Ascending aorta (tissue), 2 donors: Measurements from ENCODE around the gene PIBF1. TPM values are rescaled to one million over a fixed set of nuclear protein-coding genes. Genes with fewer than 3 reads are reported as not detected.
A peak's percentile ranks its signal among the peaks of the same experiment; 100 is the strongest.

Experiments used
- DNase-seq, 2 donors: peaks; one replicate each; pipeline ENCODE4 v3.0.0-alpha.2; 2019; ENCODE audit warnings: low spot score in 2 of 2
- H3K27ac ChIP-seq, 2 donors: fragments of 200-600 bp; sonication (generic); one replicate each; pipeline ENCODE4 v1.5.1; 2016 to 2017; ENCODE audit warnings: mild to moderate bottlenecking in 1 of 2
- H3K27me3 ChIP-seq: fragments of 200-600 bp; sonication (generic); one replicate; pipeline ENCODE4 v1.5.1; 2017
- H3K36me3 ChIP-seq, 2 donors: fragments of 200-600 bp; sonication (generic); one replicate each; pipeline ENCODE4 v1.5.1; 2016
- H3K4me1 ChIP-seq, 2 donors: fragments of 200-600 bp; sonication (generic); one replicate each; pipeline ENCODE4 v1.5.1; 2016 to 2017; ENCODE audit warnings: mild to moderate bottlenecking in 1 of 2
- H3K4me3 ChIP-seq, 2 donors: fragments of 200-600 bp; sonication (generic); one replicate each; pipeline ENCODE4 v1.5.1; 2016 to 2017; ENCODE audit warnings: mild to moderate bottlenecking in 1 of 2
- H3K9me3 ChIP-seq, 2 donors: fragments of 200-600 bp; sonication (generic); one replicate each; pipeline ENCODE4 v1.5.1; 2016
- intact Hi-C: fragments of 100-400 bp; cut with DNase I; formaldehyde crosslinking; loops from one replicate; pipeline ENCODE4 v1.15.1; 2023
- total RNA-seq: library from RNA; depleted of rRNA; stranded (reverse); fragments of >200 nt; gene quantifications from one replicate; pipeline ENCODE4 v1.1.0, GENCODE V29; 2016
- TF ChIP-seq, protein P1 (sequence below), 3 experiments: fragments of 200-600 bp in 2 of 3; fragments of 450-650 bp in 1 of 3; sonication (generic) in 2 of 3; IDR thresholded peaks; one replicate each; pipeline ENCODE4 v1.5.1; 2016 to 2019; ENCODE audit warnings: antibody characterized with exemption in 3 of 3, mild to moderate bottlenecking in 1 of 3, moderate library complexity in 1 of 3

PIBF1 gene
- total RNA-seq, 1 donor from 2014 or later: 17.0 TPM

DNA sequence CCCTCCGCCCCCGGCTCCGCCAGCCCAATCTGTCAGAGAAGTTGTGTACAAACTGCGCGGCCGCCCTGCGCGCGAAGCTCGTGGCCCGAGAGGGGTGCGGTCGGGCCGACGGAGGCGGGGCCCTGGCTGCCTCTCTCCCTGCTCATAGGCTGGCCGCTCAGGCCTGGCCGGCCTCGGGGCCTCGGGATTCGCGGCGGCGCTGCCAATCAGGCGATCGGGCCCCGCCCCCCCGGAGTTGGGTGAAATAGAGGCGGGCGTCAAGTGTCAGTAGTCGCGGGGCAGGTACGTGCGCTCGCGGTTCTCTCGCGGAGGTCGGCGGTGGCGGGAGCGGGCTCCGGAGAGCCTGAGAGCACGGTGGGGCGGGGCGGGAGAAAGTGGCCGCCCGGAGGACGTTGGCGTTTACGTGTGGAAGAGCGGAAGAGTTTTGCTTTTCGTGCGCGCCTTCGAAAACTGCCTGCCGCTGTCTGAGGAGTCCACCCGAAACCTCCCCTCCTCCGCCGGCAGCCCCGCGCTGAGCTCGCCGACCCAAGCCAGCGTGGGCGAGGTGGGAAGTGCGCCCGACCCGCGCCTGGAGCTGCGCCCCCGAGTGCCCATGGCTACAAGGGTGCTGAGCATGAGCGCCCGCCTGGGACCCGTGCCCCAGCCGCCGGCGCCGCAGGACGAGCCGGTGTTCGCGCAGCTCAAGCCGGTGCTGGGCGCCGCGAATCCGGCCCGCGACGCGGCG is 277.0 kb downstream of the PIBF1 start, which contains the start of gene KLF5:
Gene KLF5, plus strand, starts transcription at position 270 of the 724 bp plus-strand sequence. Its CDS starts 323 bp downstream, at position 593.
- Histone ChIP-seq H3K4me1 (no peaks in the 10 kb centered on the region), H3K4me3 (peak within 1 kb of the TSS; percentile 87 to 96), H3K27ac (peak within 1 kb of the TSS; percentile 68 to 72), H3K27me3 (no peaks in the 10 kb centered on the region), H3K36me3 (no peaks in the 10 kb centered on the region), H3K9me3 (no peaks in the 10 kb centered on the region)
- peak; percentile 93 to 99 for DNase-seq
- TF ChIP-seq, protein P1, sequence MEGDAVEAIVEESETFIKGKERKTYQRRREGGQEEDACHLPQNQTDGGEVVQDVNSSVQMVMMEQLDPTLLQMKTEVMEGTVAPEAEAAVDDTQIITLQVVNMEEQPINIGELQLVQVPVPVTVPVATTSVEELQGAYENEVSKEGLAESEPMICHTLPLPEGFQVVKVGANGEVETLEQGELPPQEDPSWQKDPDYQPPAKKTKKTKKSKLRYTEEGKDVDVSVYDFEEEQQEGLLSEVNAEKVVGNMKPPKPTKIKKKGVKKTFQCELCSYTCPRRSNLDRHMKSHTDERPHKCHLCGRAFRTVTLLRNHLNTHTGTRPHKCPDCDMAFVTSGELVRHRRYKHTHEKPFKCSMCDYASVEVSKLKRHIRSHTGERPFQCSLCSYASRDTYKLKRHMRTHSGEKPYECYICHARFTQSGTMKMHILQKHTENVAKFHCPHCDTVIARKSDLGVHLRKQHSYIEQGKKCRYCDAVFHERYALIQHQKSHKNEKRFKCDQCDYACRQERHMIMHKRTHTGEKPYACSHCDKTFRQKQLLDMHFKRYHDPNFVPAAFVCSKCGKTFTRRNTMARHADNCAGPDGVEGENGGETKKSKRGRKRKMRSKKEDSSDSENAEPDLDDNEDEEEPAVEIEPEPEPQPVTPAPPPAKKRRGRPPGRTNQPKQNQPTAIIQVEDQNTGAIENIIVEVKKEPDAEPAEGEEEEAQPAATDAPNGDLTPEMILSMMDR (IDR thresholded peaks at IDR 0.05): no peak
- intact Hi-C loops: loop anchor here (1.0 to 10.0 kb wide), 4 partner anchors 158 to 332 kb away; partner anchors contain the start of genes BORA, MZT1 and PIBF1

DNA sequence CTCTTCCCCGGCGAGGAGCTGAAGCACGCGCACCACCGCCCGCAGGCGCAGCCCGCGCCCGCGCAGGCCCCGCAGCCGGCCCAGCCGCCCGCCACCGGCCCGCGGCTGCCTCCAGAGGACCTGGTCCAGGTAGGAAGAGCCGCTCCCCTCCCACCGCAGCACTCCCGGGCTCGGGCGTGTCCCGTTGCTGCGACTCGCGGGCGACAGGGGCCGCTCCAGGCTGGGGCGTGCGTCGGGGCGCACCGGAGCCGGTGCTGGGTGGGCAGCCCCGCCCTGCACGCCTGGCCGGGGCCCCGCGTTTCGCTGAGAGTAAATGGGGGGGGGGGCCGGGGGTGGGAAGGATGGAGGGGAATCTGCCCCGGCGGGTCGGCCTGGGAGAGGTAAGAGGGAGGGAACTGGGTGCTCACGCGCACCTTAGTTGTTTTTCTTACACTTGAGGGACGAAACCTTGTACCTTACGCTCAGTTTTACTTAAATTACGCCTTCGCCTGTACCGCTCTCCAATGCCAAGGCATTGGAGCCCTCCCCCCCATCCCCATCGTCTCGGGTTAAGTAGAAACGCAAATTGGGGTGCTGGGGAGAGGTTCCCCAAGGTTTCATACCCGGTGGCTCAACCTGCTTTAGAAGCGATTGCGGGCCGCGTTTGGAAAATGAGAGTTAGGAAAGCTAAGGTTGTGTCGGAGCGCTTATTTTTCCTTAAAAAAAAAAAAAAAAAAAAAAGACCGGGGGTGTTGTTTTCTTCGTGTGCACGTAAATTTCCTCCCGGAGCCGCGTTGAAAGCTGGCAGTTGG is 277.7 kb downstream of the PIBF1 start:
- peak in 1 of 2 donors; percentile 66 for DNase-seq
- H3K36me3 ChIP-seq: no peaks in the 10 kb centered on the region
- peak overlapping the region; percentile 87 to 96 for H3K4me3 ChIP-seq
- peak overlapping the region; percentile 68 to 72 for H3K27ac ChIP-seq
- TF ChIP-seq, protein P1 (IDR thresholded peaks at IDR 0.05): peak in 2 of 3 experiments; percentile 17 to 33
- no peaks in the 10 kb centered on the region for H3K4me1 ChIP-seq
- no peaks in the 10 kb centered on the region for H3K9me3 ChIP-seq
- intact Hi-C loops: loop anchor here (2.0 to 10.0 kb wide), 4 partner anchors 158 to 653 kb away; partner anchors contain the start of genes BORA and MZT1
- H3K27me3 ChIP-seq: no peaks in the 10 kb centered on the region

DNA sequence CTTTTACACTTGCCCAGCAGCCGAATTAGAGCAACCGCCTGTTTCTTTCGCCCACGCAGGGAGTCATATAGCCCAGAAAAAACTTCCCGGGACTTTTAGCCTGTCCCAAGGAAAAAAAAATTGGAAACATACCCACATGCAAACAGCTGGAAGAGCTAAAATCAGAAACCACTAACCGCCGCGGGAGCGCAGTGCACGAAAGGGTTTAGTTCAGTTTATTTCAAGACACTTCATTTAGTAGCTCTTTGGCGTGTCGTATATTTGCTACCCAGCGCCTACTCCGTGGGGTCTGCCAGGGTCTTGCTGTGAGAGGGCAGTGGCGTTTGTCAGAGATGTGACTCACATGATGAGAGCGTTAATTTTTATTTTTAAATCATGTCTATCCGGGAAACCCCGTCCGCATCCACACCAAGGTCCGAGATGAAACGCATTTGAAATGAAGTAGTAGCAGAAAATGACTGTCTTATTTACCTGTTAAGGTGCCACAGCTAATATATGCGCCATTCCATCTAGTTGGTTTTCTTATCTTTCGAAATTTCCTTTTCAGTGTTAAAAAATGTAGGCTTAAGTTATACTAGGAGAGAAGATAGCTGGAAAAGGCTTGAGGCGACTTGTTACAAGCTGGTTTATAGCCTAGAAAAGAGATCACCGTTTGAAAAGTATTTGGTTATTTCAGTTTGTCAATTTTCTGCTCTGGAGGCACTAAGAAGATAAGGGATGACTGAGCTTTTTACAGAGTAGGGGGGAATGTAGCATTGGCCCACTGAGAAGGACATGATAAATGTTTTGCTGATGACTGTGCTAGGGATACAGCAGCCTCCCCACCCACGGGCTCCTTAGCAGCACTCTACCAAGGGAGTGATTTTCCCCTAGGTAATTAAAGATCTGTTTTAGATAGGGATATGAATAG is 278.6 kb downstream of the PIBF1 start:
- TF ChIP-seq, protein P1 (IDR thresholded peaks at IDR 0.05): no peak
- intact Hi-C loops: loop anchor here (5.0 kb wide), 1 partner anchor 652 kb away; no protein-coding TSS in a partner anchor
- Histone ChIP-seq H3K4me1 (no peaks in the 10 kb centered on the region), H3K36me3 (no peaks in the 10 kb centered on the region), H3K4me3 (peak overlapping the region; percentile 87 to 96), H3K27me3 (no peaks in the 10 kb centered on the region), H3K9me3 (no peaks in the 10 kb centered on the region), H3K27ac (peak overlapping the region; percentile 35 to 72)
- DNase-seq: peak in 1 of 2 donors; percentile 66

DNA sequence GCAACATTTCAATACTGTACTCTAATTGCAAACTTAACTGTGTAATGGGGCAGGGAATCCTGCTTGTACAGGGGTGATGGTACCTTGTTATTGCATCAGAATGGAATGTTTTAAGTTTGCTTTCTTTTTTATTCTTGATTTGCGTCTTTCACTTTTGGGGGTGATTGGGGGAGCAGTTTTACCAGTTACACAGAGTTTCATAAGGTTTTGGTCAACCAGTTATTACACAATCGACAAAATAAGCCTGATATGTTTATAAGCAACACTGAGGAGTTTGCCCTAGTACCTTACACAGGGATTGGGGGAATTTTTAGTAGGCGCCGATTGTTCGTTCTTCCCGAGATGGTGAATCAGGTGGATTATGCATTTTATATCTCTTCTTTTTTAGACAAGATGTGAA is 279.5 kb downstream of the PIBF1 start:
- Histone ChIP-seq H3K27me3 (no peaks in the 10 kb centered on the region), H3K9me3 (no peaks in the 10 kb centered on the region), H3K4me1 (no peaks in the 10 kb centered on the region), H3K4me3 (no peak overlapping the region), H3K36me3 (no peaks in the 10 kb centered on the region), H3K27ac (no peak overlapping the region)
- TF ChIP-seq, protein P1 (IDR thresholded peaks at IDR 0.05): no peak
- no peak for DNase-seq
- intact Hi-C loops: loop anchor here (5.0 kb wide), 1 partner anchor 651 kb away; no protein-coding TSS in a partner anchor

DNA sequence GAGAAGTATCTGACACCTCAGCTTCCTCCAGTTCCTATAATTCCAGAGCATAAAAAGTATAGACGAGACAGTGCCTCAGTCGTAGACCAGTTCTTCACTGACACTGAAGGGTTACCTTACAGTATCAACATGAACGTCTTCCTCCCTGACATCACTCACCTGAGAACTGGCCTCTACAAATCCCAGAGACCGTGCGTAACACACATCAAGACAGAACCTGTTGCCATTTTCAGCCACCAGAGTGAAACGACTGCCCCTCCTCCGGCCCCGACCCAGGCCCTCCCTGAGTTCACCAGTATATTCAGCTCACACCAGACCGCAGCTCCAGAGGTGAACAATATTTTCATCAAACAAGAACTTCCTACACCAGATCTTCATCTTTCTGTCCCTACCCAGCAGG is 279.9 kb downstream of the PIBF1 start:
- no peaks in the 10 kb centered on the region for H3K27me3 ChIP-seq
- intact Hi-C loops: loop anchor here (5.0 kb wide), 1 partner anchor 650 kb away; no protein-coding TSS in a partner anchor
- H3K36me3 ChIP-seq: no peaks in the 10 kb centered on the region
- TF ChIP-seq, protein P1 (IDR thresholded peaks at IDR 0.05): no peak
- H3K9me3 ChIP-seq: no peaks in the 10 kb centered on the region
- DNase-seq: no peak
- no peak overlapping the region for H3K4me3 ChIP-seq
- H3K4me1 ChIP-seq: no peaks in the 10 kb centered on the region
- no peak overlapping the region for H3K27ac ChIP-seq
